ENCODE data around the gene PTPN11. TPM values are rescaled to one million over a fixed set of nuclear protein-coding genes. Genes with fewer than 3 reads are reported as not detected.

The PTPN11 gene
- polyA plus RNA-seq, 1 of the 3 experiments (the other 2 are of a cell fraction): 48.3 TPM

- POLR2A ChIA-PET: interaction anchor here (0.7 kb wide), 1 partner anchor 322 kb away, joined by 3 read pairs; no protein-coding TSS in a partner anchor
- no peak overlapping the region for H2AFZ ChIP-seq (ENCODE audit: low read depth)
- H3K9me3 ChIP-seq: no peaks in the 10 kb centered on the region
- no peak overlapping the region for H3K9ac ChIP-seq
- H3K79me2 ChIP-seq (ENCODE audit: insufficient read depth): peaks cover 5% of the 10 kb centered on the region; the same call in 1 of the 2 replicates
- no peaks in the 10 kb centered on the region for H3K4me1 ChIP-seq (ENCODE audit: control insufficient read depth in 1 of 2, insufficient read depth in 2 of 2, low read depth in 1 of 2, low read length in 1 of 2)
- H3K9me2 ChIP-seq: no peaks in the 10 kb centered on the region
- no peaks in the 10 kb centered on the region for H3F3A ChIP-seq (replicated peaks; ENCODE audit: insufficient read depth)
- H3K27ac ChIP-seq (ENCODE audit: low read depth in 2 of 2, low read length in 1 of 2): no peak overlapping the region; a peak in 1 of 4 replicates
- CTCF ChIA-PET: no interaction called here
- TF ChIP-seq RXRA (IDR thresholded peaks at IDR 0.05; ENCODE audit: borderline replicate concordance, low read depth): no peak
- TF ChIP-seq ELF1 (IDR thresholded peaks at IDR 0.05): no peak
- TF ChIP-seq, protein P1, sequence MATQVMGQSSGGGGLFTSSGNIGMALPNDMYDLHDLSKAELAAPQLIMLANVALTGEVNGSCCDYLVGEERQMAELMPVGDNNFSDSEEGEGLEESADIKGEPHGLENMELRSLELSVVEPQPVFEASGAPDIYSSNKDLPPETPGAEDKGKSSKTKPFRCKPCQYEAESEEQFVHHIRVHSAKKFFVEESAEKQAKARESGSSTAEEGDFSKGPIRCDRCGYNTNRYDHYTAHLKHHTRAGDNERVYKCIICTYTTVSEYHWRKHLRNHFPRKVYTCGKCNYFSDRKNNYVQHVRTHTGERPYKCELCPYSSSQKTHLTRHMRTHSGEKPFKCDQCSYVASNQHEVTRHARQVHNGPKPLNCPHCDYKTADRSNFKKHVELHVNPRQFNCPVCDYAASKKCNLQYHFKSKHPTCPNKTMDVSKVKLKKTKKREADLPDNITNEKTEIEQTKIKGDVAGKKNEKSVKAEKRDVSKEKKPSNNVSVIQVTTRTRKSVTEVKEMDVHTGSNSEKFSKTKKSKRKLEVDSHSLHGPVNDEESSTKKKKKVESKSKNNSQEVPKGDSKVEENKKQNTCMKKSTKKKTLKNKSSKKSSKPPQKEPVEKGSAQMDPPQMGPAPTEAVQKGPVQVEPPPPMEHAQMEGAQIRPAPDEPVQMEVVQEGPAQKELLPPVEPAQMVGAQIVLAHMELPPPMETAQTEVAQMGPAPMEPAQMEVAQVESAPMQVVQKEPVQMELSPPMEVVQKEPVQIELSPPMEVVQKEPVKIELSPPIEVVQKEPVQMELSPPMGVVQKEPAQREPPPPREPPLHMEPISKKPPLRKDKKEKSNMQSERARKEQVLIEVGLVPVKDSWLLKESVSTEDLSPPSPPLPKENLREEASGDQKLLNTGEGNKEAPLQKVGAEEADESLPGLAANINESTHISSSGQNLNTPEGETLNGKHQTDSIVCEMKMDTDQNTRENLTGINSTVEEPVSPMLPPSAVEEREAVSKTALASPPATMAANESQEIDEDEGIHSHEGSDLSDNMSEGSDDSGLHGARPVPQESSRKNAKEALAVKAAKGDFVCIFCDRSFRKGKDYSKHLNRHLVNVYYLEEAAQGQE (IDR thresholded peaks at IDR 0.05; ENCODE audit: low read depth, low read length): no peak
- no peak for TF ChIP-seq FOXM1 (IDR thresholded peaks at IDR 0.05; ENCODE audit: low read depth)
- TF ChIP-seq PBX3 (IDR thresholded peaks at IDR 0.05): no peak
- no peak for TF ChIP-seq EP300 (IDR thresholded peaks at IDR 0.05; ENCODE audit: borderline replicate concordance in 1 of 2, low read depth in 1 of 2, low read length in 1 of 2)
- no peak for TF ChIP-seq EZH2phosphoT487 (IDR thresholded peaks at IDR 0.05; ENCODE audit: borderline replicate concordance, low read depth)
- no peak for TF ChIP-seq YY1 (IDR thresholded peaks at IDR 0.05; ENCODE audit: low read depth)
- TF ChIP-seq TEAD4 (IDR thresholded peaks at IDR 0.05; ENCODE audit: borderline replicate concordance, insufficient read depth): no peak
- TF ChIP-seq RFX5 (IDR thresholded peaks at IDR 0.05; ENCODE audit: low read length): no peak
- DNase-seq: no peak
- H3K36me3 ChIP-seq (replicated peaks in 1 of 2; ENCODE audit: control insufficient read depth in 1 of 2, insufficient read depth in 2 of 2, low read length in 1 of 2): peaks cover 51 to 63% of the 10 kb centered on the region in 2 experiments
- no peak overlapping the region for H3K4me2 ChIP-seq
- WGBS (ENCODE audit: low lambda C conversion rate): 87% methylated on average over 4 of the region's 4 CpGs
- H4K20me1 ChIP-seq (ENCODE audit: insufficient read depth): no peaks in the 10 kb centered on the region
- no peaks in the 10 kb centered on the region for H3K27me3 ChIP-seq (ENCODE audit: insufficient read depth)
- H3K4me3 ChIP-seq (ENCODE audit: low read depth in 2 of 2, low read length in 1 of 2): no peak overlapping the region
Observed at GRCh38 chr12:112503512-112503911, 84.8 kb downstream of the PTPN11 start.

DNA sequence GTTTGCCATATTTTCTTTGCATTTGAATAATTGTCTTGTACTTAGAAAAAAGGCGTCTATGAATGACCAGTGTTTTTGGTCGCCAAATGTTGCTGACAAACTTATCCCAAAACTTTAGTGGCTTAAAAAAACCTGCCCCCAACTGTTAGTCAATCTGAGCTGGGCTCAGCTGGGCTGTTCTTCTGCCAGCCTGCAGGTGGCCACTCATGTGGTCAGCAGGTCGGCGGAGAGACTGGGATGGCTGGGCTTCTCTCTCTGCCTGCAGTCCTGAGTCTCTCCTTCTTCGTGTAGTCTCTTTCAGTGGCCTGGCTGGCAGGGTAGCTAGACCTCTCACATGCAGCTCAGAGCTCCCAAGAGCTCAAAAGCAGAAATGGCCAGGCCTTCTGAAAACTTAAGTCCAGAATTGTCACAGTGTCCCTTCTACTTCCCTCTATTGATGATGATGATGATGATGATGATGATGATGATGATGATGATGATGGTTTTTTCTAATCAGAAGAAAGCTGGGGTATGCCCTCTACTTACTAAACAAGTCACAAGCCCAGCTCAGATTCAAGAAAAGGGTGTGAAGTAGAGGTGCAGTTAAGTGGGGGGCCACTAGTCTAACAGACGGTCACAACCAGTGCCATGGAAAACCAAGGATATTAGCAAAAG, 87.9 kb downstream of the PTPN11 start:
- TF ChIP-seq FOSL2 (IDR thresholded peaks at IDR 0.05; ENCODE audit: borderline replicate concordance, low read depth) (no peak), SIN3A (IDR thresholded peaks at IDR 0.05; ENCODE audit: borderline replicate concordance, low read depth, low read length) (no peak), MAX (IDR thresholded peaks at IDR 0.05; ENCODE audit: low read depth) (no peak), YY1 (IDR thresholded peaks at IDR 0.05; ENCODE audit: low read depth) (no peak)
- TF ChIP-seq, protein P2, sequence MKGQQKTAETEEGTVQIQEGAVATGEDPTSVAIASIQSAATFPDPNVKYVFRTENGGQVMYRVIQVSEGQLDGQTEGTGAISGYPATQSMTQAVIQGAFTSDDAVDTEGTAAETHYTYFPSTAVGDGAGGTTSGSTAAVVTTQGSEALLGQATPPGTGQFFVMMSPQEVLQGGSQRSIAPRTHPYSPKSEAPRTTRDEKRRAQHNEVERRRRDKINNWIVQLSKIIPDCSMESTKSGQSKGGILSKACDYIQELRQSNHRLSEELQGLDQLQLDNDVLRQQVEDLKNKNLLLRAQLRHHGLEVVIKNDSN (IDR thresholded peaks at IDR 0.05; ENCODE audit: borderline replicate concordance, low read depth): no peak
- TF ChIP-seq, protein P1 (IDR thresholded peaks at IDR 0.05; ENCODE audit: low read depth, low read length): no peak
- TF ChIP-seq, protein P3, sequence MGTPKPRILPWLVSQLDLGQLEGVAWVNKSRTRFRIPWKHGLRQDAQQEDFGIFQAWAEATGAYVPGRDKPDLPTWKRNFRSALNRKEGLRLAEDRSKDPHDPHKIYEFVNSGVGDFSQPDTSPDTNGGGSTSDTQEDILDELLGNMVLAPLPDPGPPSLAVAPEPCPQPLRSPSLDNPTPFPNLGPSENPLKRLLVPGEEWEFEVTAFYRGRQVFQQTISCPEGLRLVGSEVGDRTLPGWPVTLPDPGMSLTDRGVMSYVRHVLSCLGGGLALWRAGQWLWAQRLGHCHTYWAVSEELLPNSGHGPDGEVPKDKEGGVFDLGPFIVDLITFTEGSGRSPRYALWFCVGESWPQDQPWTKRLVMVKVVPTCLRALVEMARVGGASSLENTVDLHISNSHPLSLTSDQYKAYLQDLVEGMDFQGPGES (IDR thresholded peaks at IDR 0.05; ENCODE audit: low read depth, low read length): no peak
- Histone ChIP-seq H3F3A (replicated peaks; ENCODE audit: insufficient read depth) (no peaks in the 10 kb centered on the region), H3K9me2 (no peaks in the 10 kb centered on the region), H3K36me3 (replicated peaks in 1 of 2; ENCODE audit: control insufficient read depth in 1 of 2, insufficient read depth in 2 of 2, low read length in 1 of 2) (peaks cover 55 to 64% of the 10 kb centered on the region in 2 experiments), H2AFZ (ENCODE audit: low read depth) (no peak overlapping the region), H3K4me1 (ENCODE audit: control insufficient read depth in 1 of 2, insufficient read depth in 2 of 2, low read depth in 1 of 2, low read length in 1 of 2) (no peaks in the 10 kb centered on the region), H3K79me2 (ENCODE audit: insufficient read depth) (no peaks in the 10 kb centered on the region), H3K27me3 (ENCODE audit: insufficient read depth) (no peaks in the 10 kb centered on the region), H3K9ac (no peak overlapping the region), H3K9me3 (no peaks in the 10 kb centered on the region), H3K4me3 (ENCODE audit: low read depth in 2 of 2, low read length in 1 of 2) (no peak overlapping the region), H4K20me1 (ENCODE audit: insufficient read depth) (no peaks in the 10 kb centered on the region), H3K27ac (ENCODE audit: low read depth in 2 of 2, low read length in 1 of 2) (no peak overlapping the region), H3K4me2 (no peak overlapping the region)
- no peak for DNase-seq
- POLR2A ChIA-PET: no interaction called here
- WGBS (ENCODE audit: low lambda C conversion rate): 85% methylated on average over 6 of the region's 6 CpGs
- CTCF ChIA-PET: interaction anchor here (0.7 to 1.2 kb wide), 3 partner anchors 34 to 318 kb away, joined by 3 to 4 read pairs (median 3); no protein-coding TSS in a partner anchor

All from SK-N-SH (cell line).